CD14-positive monocyte (primary cell): ENCODE results near the gene EPHA7. TPM values are rescaled to one million over a fixed set of nuclear protein-coding genes. Genes with fewer than 3 reads are reported as not detected.

Experiments used
- DNase-seq, 3 donors: peaks; one replicate each; pipeline ENCODE4 v3.0.0-alpha.2; 2011 to 2022
- H2AFZ ChIP-seq: 2 replicates; pipeline ENCODE4 v1.6.0; 2012; ENCODE audit warnings: mild to moderate bottlenecking, low read depth, low read length, inconsistent platforms; ENCODE audit not compliant: insufficient read depth, poor library complexity, severe bottlenecking
- H3K27ac ChIP-seq, 2 donors: 1 replicate in 1 of 2; 2 replicates in 1 of 2; pipeline ENCODE4 v1.5.1; 2012 to 2013; ENCODE audit warnings: low read length in 2 of 2, control low read depth in 1 of 2, inconsistent platforms in 1 of 2, low read depth in 1 of 2, mild to moderate bottlenecking in 1 of 2
- H3K27me3 ChIP-seq, 2 donors: one replicate each; pipeline versions ENCODE4 v1.6.0 to v1.6.1; 2011 to 2013; ENCODE audit warnings: low read length in 2 of 2; ENCODE audit not compliant: control insufficient read depth in 2 of 2, insufficient read depth in 2 of 2
- H3K36me3 ChIP-seq, 2 donors: replicated peaks in 1 of 2; 1 replicate in 1 of 2; 2 replicates in 1 of 2; pipeline versions ENCODE4 v1.5.1 to v1.6.1; 2012 to 2013; ENCODE audit warnings: low read length in 2 of 2, control low read depth in 1 of 2, inconsistent platforms in 1 of 2, mild to moderate bottlenecking in 1 of 2; ENCODE audit not compliant: insufficient read depth in 2 of 2, control insufficient read depth in 1 of 2
- H3K4me1 ChIP-seq, 2 donors: 1 replicate in 1 of 2; 2 replicates in 1 of 2; pipeline versions ENCODE4 v1.5.1 to v1.6.1; 2012 to 2013; ENCODE audit warnings: low read length in 2 of 2, control low read depth in 1 of 2, inconsistent platforms in 1 of 2, mild to moderate bottlenecking in 1 of 2, moderate library complexity in 1 of 2; ENCODE audit not compliant: insufficient read depth in 2 of 2, control insufficient read depth in 1 of 2
- H3K4me2 ChIP-seq: replicated peaks from 2 replicates; pipeline ENCODE3; 2012; ENCODE audit warnings: low read length, moderate library complexity, mild to moderate bottlenecking; ENCODE audit not compliant: poor library complexity, severe bottlenecking; ENCODE audit errors: extremely low read depth
- H3K4me3 ChIP-seq, 3 experiments: fragments of 200-600 bp in 1 of 3; sonication (generic) in 1 of 3; replicated peaks in 1 of 3; 1 replicate in 2 of 3; 2 replicates in 1 of 3; pipeline ENCODE4 v1.5.1; 2011 to 2013; ENCODE audit warnings: low read length in 3 of 3, mild to moderate bottlenecking in 3 of 3, control low read depth in 2 of 3, low read depth in 2 of 3, inconsistent platforms in 1 of 3, moderate library complexity in 1 of 3
- H3K79me2 ChIP-seq: 2 replicates; pipeline ENCODE4 v1.6.0; 2012; ENCODE audit warnings: mild to moderate bottlenecking, control low read depth, inconsistent platforms, low read length, moderate library complexity; ENCODE audit not compliant: insufficient read depth
- H3K9ac ChIP-seq: 2 replicates; pipeline ENCODE4 v1.6.0; 2017; ENCODE audit warnings: low read length, mild to moderate bottlenecking; ENCODE audit not compliant: insufficient read depth, poor library complexity, severe bottlenecking
- H3K9me3 ChIP-seq, 2 donors: replicated peaks in 1 of 2; 1 replicate in 1 of 2; 2 replicates in 1 of 2; pipeline versions ENCODE4 v1.5.1 to v1.6.1; 2012 to 2013; ENCODE audit warnings: low read length in 2 of 2, control low read depth in 1 of 2; ENCODE audit not compliant: control insufficient read depth in 1 of 2, insufficient read depth in 1 of 2
- H4K20me1 ChIP-seq: 2 replicates; pipeline ENCODE4 v1.6.0; 2012; ENCODE audit warnings: mild to moderate bottlenecking, low read length, control low read depth, moderate library complexity; ENCODE audit not compliant: insufficient read depth
- H3K27ac Mint-ChIP-seq, 7 donors: one replicate each; pipeline ENCODE4 v1.8.0; 2020; ENCODE audit warnings: mild to moderate bottlenecking in 7 of 7, mixed read lengths in 7 of 7, moderate library complexity in 6 of 7, inconsistent platforms in 2 of 7
- H3K27me3 Mint-ChIP-seq, 3 donors: one replicate each; pipeline ENCODE4 v1.8.0; 2021 to 2022; ENCODE audit warnings: low read depth in 3 of 3, mild to moderate bottlenecking in 3 of 3, mixed read lengths in 3 of 3, moderate library complexity in 3 of 3, inconsistent platforms in 1 of 3
- H3K36me3 Mint-ChIP-seq, 2 donors: one replicate each; pipeline ENCODE4 v1.8.0; 2020; ENCODE audit warnings: mixed read lengths in 2 of 2, inconsistent platforms in 1 of 2, mild to moderate bottlenecking in 1 of 2
- H3K4me1 Mint-ChIP-seq: one replicate; pipeline ENCODE4 v1.8.0; 2020; ENCODE audit warnings: mild to moderate bottlenecking, mixed read lengths
- H3K4me3 Mint-ChIP-seq, 2 donors: one replicate each; pipeline ENCODE4 v1.8.0; 2020; ENCODE audit warnings: mild to moderate bottlenecking in 2 of 2, mixed read lengths in 2 of 2, moderate library complexity in 1 of 2
- H3K9me3 Mint-ChIP-seq, 7 donors: one replicate each; pipeline ENCODE4 v1.8.0; 2020 to 2022; ENCODE audit warnings: mixed read lengths in 7 of 7, mild to moderate bottlenecking in 6 of 7, moderate library complexity in 6 of 7, inconsistent platforms in 2 of 7
- CTCF ChIP-seq: fragments of 200-600 bp; IDR thresholded peaks from one replicate; pipeline ENCODE4 v1.8.0; 2022; ENCODE audit warnings: antibody characterized with exemption, mild to moderate bottlenecking
- WGBS: methylation state at CpG from one replicate; pipeline ENCODE4 v1.1.5; 2013; ENCODE audit warnings: missing lambda C conversion rate; ENCODE audit not compliant: insufficient coverage; 5-methylcytosine and 5-hydroxymethylcytosine counted together
- intact Hi-C, 2 donors: fragments of 100-400 bp; cut with micrococcal nuclease; formaldehyde crosslinking; loops; one replicate each; pipeline versions ENCODE4 v1.15.0 to v1.15.1; 2023
- polyA plus RNA-seq, 3 donors: library from polyadenylated mRNA; depleted of rRNA in 1 of 3; unstranded in 2 of 3; stranded (reverse) in 1 of 3; fragments of 300-500 nt in 2 of 3; fragments of >200 nt in 1 of 3; fragmentation: Illumina TruSeq in 2 of 3; gene quantifications; 1 replicate in 2 of 3; 2 replicates in 1 of 3; pipeline ENCODE4 v1.2.3, GENCODE V29; 2012 to 2021

EPHA7 gene
- polyA plus RNA-seq, 3 donors, result not detected

- intact Hi-C loops, result no loop called here
- Histone ChIP-seq H3K4me2 (no peak overlapping the region), H3K36me3 (no peaks in the 10 kb centered on the region), H2AFZ (no peak overlapping the region), H3K27me3 (no peaks in the 10 kb centered on the region), H3K9ac (no peak overlapping the region), H3K27ac (no peak overlapping the region), H3K79me2 (no peaks in the 10 kb centered on the region), H3K4me1 (no peaks in the 10 kb centered on the region), H3K9me3 (no peaks in the 10 kb centered on the region), H3K4me3 (no peak overlapping the region), H4K20me1 (no peaks in the 10 kb centered on the region)
- TF ChIP-seq CTCF, result no peak
- no peak for DNase-seq
- H3K4me1 Mint-ChIP-seq, result no peaks in the 10 kb centered on the region
- no CpG with 5 or more reads among the region's 2 CpGs for WGBS
- no peak overlapping the region for H3K27ac Mint-ChIP-seq
- H3K36me3 Mint-ChIP-seq, result no peaks in the 10 kb centered on the region
- no peaks in the 10 kb centered on the region for H3K27me3 Mint-ChIP-seq
- no peaks in the 10 kb centered on the region for H3K9me3 Mint-ChIP-seq
- no peak overlapping the region for H3K4me3 Mint-ChIP-seq
These were observed 81.5 kb downstream of the EPHA7 start for GRCh38 chr6:93337772-93338394.

GRCh38 chr6:93337014-93337413, 82.3 kb downstream of the EPHA7 start:
- Histone ChIP-seq H3K9ac (no peak overlapping the region), H3K4me3 (no peak overlapping the region), H2AFZ (no peak overlapping the region), H3K4me2 (no peak overlapping the region), H3K79me2 (no peaks in the 10 kb centered on the region), H3K27me3 (no peaks in the 10 kb centered on the region), H3K9me3 (no peaks in the 10 kb centered on the region), H3K4me1 (no peaks in the 10 kb centered on the region), H4K20me1 (no peaks in the 10 kb centered on the region), H3K27ac (no peak overlapping the region), H3K36me3 (no peaks in the 10 kb centered on the region)
- intact Hi-C loops, result no loop called here
- WGBS, result no CpG with 5 or more reads among the region's 1 CpG
- no peaks in the 10 kb centered on the region for H3K4me1 Mint-ChIP-seq
- H3K36me3 Mint-ChIP-seq, result no peaks in the 10 kb centered on the region
- TF ChIP-seq CTCF, result no peak
- H3K27ac Mint-ChIP-seq, result no peak overlapping the region
- DNase-seq, result no peak
- no peak overlapping the region for H3K4me3 Mint-ChIP-seq
- no peaks in the 10 kb centered on the region for H3K27me3 Mint-ChIP-seq
- H3K9me3 Mint-ChIP-seq, result no peaks in the 10 kb centered on the region
